Suprapubic skin (tissue), 4 donors: ENCODE data around the gene RASGEF1C. TPM values are rescaled to one million over a fixed set of nuclear protein-coding genes. Genes with fewer than 3 reads are reported as not detected.
A peak's percentile ranks its signal among the peaks of the same experiment; 100 is the strongest.

Experiments used
- DNase-seq, 2 donors: peaks; one replicate each; pipeline ENCODE4 v3.0.0-alpha.2; 2019; ENCODE audit warnings: low spot score in 2 of 2
- H3K27ac ChIP-seq: fragments of 200-600 bp; sonication (generic); one replicate; pipeline ENCODE4 v1.5.1; 2019
- H3K27me3 ChIP-seq: fragments of 200-600 bp; sonication (generic); one replicate; pipeline ENCODE4 v1.5.1; 2019
- H3K36me3 ChIP-seq: fragments of 200-600 bp; sonication (generic); one replicate; pipeline ENCODE4 v1.5.1; 2019
- H3K4me1 ChIP-seq: fragments of 200-600 bp; sonication (generic); one replicate; pipeline ENCODE4 v1.5.1; 2019
- H3K4me3 ChIP-seq: fragments of 200-600 bp; sonication (generic); one replicate; pipeline ENCODE4 v1.5.1; 2019; ENCODE audit warnings: mild to moderate bottlenecking
- H3K9me3 ChIP-seq: fragments of 200-600 bp; sonication (generic); one replicate; pipeline ENCODE4 v1.5.1; 2019
- CTCF ChIP-seq, 2 donors: fragments of 200-600 bp in 1 of 2; fragments of 450-650 bp in 1 of 2; sonication (generic) in 1 of 2; IDR thresholded peaks; one replicate each; pipeline ENCODE4 v1.5.1; 2016 to 2019; ENCODE audit warnings: antibody characterized with exemption in 2 of 2, mild to moderate bottlenecking in 1 of 2, moderate library complexity in 1 of 2
- EP300 ChIP-seq: sonication (generic); formaldehyde crosslinking; IDR thresholded peaks from one replicate; pipeline ENCODE4 v1.6.1; 2017; ENCODE audit warnings: antibody characterized with exemption
- POLR2A ChIP-seq, 2 donors: fragments of 450-650 bp; IDR thresholded peaks; one replicate each; pipeline ENCODE4 v1.6.1; 2017; ENCODE audit warnings: antibody characterized with exemption in 2 of 2, mild to moderate bottlenecking in 2 of 2, moderate library complexity in 2 of 2
- POLR2AphosphoS5 ChIP-seq, 3 donors: sonication (generic); formaldehyde crosslinking; IDR thresholded peaks; one replicate each; pipeline ENCODE4 v1.6.1; 2017; ENCODE audit warnings: antibody characterized with exemption in 3 of 3
- WGBS: methylation state at CpG from one replicate; pipeline ENCODE4 v1.1.5; 2018; 5-methylcytosine and 5-hydroxymethylcytosine counted together
- total RNA-seq, 4 donors: library from RNA; depleted of rRNA; stranded (reverse); fragments of >200 nt; gene quantifications; one replicate each; pipeline ENCODE4 v1.1.0, GENCODE V29; 2016

Gene RASGEF1C
- total RNA-seq, 4 donors from 2014 or later: 0.64 to 0.89 (median 0.81) TPM

- no peak for TF ChIP-seq POLR2A (IDR thresholded peaks at IDR 0.05)
- no peak for TF ChIP-seq POLR2AphosphoS5 (IDR thresholded peaks at IDR 0.05)
- no peak for TF ChIP-seq EP300
- TF ChIP-seq CTCF (IDR thresholded peaks at IDR 0.05): no peak
- WGBS: 51% methylated on average over 2 of the region's 2 CpGs
- DNase-seq: no peak
- H3K27me3 ChIP-seq: peaks cover 27% of the 10 kb centered on the region
- no peaks in the 10 kb centered on the region for H3K9me3 ChIP-seq
- H3K4me1 ChIP-seq: peaks cover 6% of the 10 kb centered on the region
- H3K4me3 ChIP-seq: no peak overlapping the region
- no peaks in the 10 kb centered on the region for H3K36me3 ChIP-seq
- H3K27ac ChIP-seq: no peak overlapping the region
These were observed 42.8 kb downstream of the RASGEF1C start for GRCh38 chr5:180166176-180166575.

- WGBS: 87% methylated on average over 4 of the region's 5 CpGs
- TF ChIP-seq POLR2AphosphoS5 (IDR thresholded peaks at IDR 0.05) (no peak), EP300 (no peak), POLR2A (IDR thresholded peaks at IDR 0.05) (no peak), CTCF (IDR thresholded peaks at IDR 0.05) (no peak)
- Histone ChIP-seq H3K4me3 (no peak overlapping the region), H3K9me3 (no peaks in the 10 kb centered on the region), H3K4me1 (no peaks in the 10 kb centered on the region), H3K27ac (no peak overlapping the region), H3K27me3 (peaks cover 10% of the 10 kb centered on the region), H3K36me3 (no peaks in the 10 kb centered on the region)
- DNase-seq: no peak
These were observed 46.7 kb downstream of the RASGEF1C start for GRCh38 chr5:180162304-180162661.

GRCh38 chr5:180161420-180162303 lies 47.3 kb downstream of the RASGEF1C start:
- Histone ChIP-seq H3K27me3 (peaks cover 10% of the 10 kb centered on the region), H3K4me3 (no peak overlapping the region), H3K27ac (no peak overlapping the region), H3K9me3 (no peaks in the 10 kb centered on the region), H3K4me1 (no peaks in the 10 kb centered on the region), H3K36me3 (no peaks in the 10 kb centered on the region)
- TF ChIP-seq POLR2AphosphoS5 (IDR thresholded peaks at IDR 0.05) (no peak), CTCF (IDR thresholded peaks at IDR 0.05) (no peak), EP300 (no peak), POLR2A (IDR thresholded peaks at IDR 0.05) (no peak)
- DNase-seq: peak in 1 of 2 donors; percentile 69
- 84% methylated on average over 8 of the region's 39 CpGs for WGBS

- no peak overlapping the region for H3K4me3 ChIP-seq
- H3K4me1 ChIP-seq: no peaks in the 10 kb centered on the region
- H3K27me3 ChIP-seq: peaks cover 10% of the 10 kb centered on the region
- H3K27ac ChIP-seq: no peak overlapping the region
- TF ChIP-seq POLR2AphosphoS5 (IDR thresholded peaks at IDR 0.05): no peak
- no peak for TF ChIP-seq POLR2A (IDR thresholded peaks at IDR 0.05)
- TF ChIP-seq EP300: no peak
- no peak for TF ChIP-seq CTCF (IDR thresholded peaks at IDR 0.05)
- H3K36me3 ChIP-seq: no peaks in the 10 kb centered on the region
- DNase-seq: peak in 1 of 2 donors; percentile 26
- no peaks in the 10 kb centered on the region for H3K9me3 ChIP-seq
- WGBS: 60% methylated on average over 9 of the region's 9 CpGs
These were observed 48.2 kb downstream of the RASGEF1C start for GRCh38 chr5:180160789-180161188.

GRCh38 chr5:180160215-180160614 lies 48.8 kb downstream of the RASGEF1C start:
- TF ChIP-seq POLR2A (IDR thresholded peaks at IDR 0.05): no peak
- TF ChIP-seq POLR2AphosphoS5 (IDR thresholded peaks at IDR 0.05): no peak
- TF ChIP-seq EP300: no peak
- Histone ChIP-seq H3K4me3 (no peak overlapping the region), H3K9me3 (no peaks in the 10 kb centered on the region), H3K27ac (no peak overlapping the region), H3K36me3 (no peaks in the 10 kb centered on the region), H3K27me3 (peaks cover 10% of the 10 kb centered on the region), H3K4me1 (no peaks in the 10 kb centered on the region)
- 61% methylated on average over 5 of the region's 6 CpGs for WGBS
- peak in 1 of 2 donors; percentile 52 for DNase-seq
